Renal cortical epithelial cell (primary cell): ENCODE results near the gene MED27. TPM values are rescaled to one million over a fixed set of nuclear protein-coding genes. Genes with fewer than 3 reads are reported as not detected.
"Not testable (repeated sequence)": the region's sequence is repeated elsewhere in the genome, so short reads cannot be mapped to it uniquely, and the experiment has no call there.

Experiments
- DNase-seq: peaks from one replicate; pipeline ENCODE4 v3.0.0-alpha.2; 2011; ENCODE audit warnings: low read depth
- total RNA-seq: library from RNA; depleted of rRNA; stranded (reverse); fragments of >200 nt; gene quantifications from 2 replicates; pipeline ENCODE4 v1.2.3, GENCODE V29; 2014

The MED27 gene
- total RNA-seq, 1 donor from 2014 or later, result 14.1 TPM

GRCh38 chr9:131925677-131926177 lies 153.9 kb downstream of the MED27 start:
- DNase-seq, result no peak

GRCh38 chr9:131923766-131924165 lies 155.9 kb downstream of the MED27 start:
- no peak for DNase-seq

GRCh38 chr9:131923132-131923671 lies 156.5 kb downstream of the MED27 start:
- no peak for DNase-seq

- DNase-seq, result not testable (repeated sequence)
Observed at GRCh38 chr9:131921635-131922034, 158.0 kb downstream of the MED27 start.

GRCh38 chr9:131919216-131919615 lies 160.5 kb downstream of the MED27 start:
- DNase-seq, result no peak

GRCh38 chr9:131918481-131918880 lies 161.2 kb downstream of the MED27 start:
- DNase-seq, result no peak

- DNase-seq, result no peak
Observed at GRCh38 chr9:131917009-131917408, 162.7 kb downstream of the MED27 start.

- DNase-seq, result peak; percentile 3
Observed at GRCh38 chr9:131915181-131915580, 164.5 kb downstream of the MED27 start.

- DNase-seq, result no peak
Observed at GRCh38 chr9:131912671-131913070, 167.0 kb downstream of the MED27 start.

- DNase-seq, result no peak
Observed at GRCh38 chr9:131912069-131912468, 167.6 kb downstream of the MED27 start.

GRCh38 chr9:131910572-131910971 lies 169.1 kb downstream of the MED27 start:
- DNase-seq, result no peak

- DNase-seq, result no peak
Observed at GRCh38 chr9:131905144-131905543, 174.5 kb downstream of the MED27 start.

GRCh38 chr9:131899296-131900228 lies 180.1 kb downstream of the MED27 start:
- no peak for DNase-seq

- DNase-seq, result no peak
Observed at GRCh38 chr9:131892902-131893500, 186.7 kb downstream of the MED27 start.

- DNase-seq, result peak; percentile 3
Observed at GRCh38 chr9:131892162-131892707, 187.4 kb downstream of the MED27 start.

- no peak for DNase-seq
Observed at GRCh38 chr9:131891598-131891997, 188.1 kb downstream of the MED27 start.

- no peak for DNase-seq
Observed at GRCh38 chr9:131889437-131890251, 190.0 kb downstream of the MED27 start.

GRCh38 chr9:131888923-131889322 lies 190.7 kb downstream of the MED27 start:
- no peak for DNase-seq

GRCh38 chr9:131887680-131888079 lies 192.0 kb downstream of the MED27 start:
- DNase-seq, result no peak

- DNase-seq, result no peak
Observed at GRCh38 chr9:131886826-131887225, 192.8 kb downstream of the MED27 start.

GRCh38 chr9:131885144-131885609 lies 194.5 kb downstream of the MED27 start:
- DNase-seq, result no peak
